Neural cell (in vitro differentiated cells): ENCODE results near the gene EIF4G3.

Experiments used
- CTCF ChIP-seq: fragments of 450-650 bp; IDR thresholded peaks from 2 replicates; pipeline ENCODE4 v1.5.1; 2014; ENCODE audit warnings: antibody characterized with exemption, mild to moderate bottlenecking, moderate library complexity; ENCODE audit not compliant: poor library complexity, severe bottlenecking
- TAF1 ChIP-seq: IDR thresholded peaks from 2 replicates; pipeline ENCODE4 v1.6.1; 2012; ENCODE audit warnings: low read depth

DNA sequence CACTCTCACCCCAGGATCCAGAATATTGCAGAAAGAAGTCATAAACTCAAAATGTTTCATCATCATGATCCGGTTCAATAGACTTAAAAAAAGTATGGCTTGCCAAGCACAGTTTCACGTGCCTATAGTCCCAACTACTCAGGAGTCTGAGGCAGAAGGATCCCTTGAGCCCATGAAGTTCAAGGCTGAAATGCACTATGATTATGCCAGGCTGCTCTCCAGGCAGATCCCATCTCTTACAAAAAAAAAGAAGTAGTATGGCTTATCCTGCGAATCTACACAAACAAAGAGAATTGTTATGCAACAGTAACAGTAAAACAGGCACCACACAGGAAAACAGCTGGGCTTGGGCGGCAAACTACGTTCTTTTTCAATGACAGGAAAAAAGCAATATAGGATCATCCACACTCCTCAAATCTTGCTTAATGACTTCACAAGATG is 76.2 kb downstream of the EIF4G3 start:
- TF ChIP-seq TAF1: no peak
- no peak for TF ChIP-seq CTCF
